ENCODE data around the gene CDK5R1.

The CDK5R1 gene

GRCh38 chr17:32475258-32475657 lies 11.5 kb upstream of the CDK5R1 start:
- no peak for DNase-seq

GRCh38 chr17:32477220-32477619 lies 9.6 kb upstream of the CDK5R1 start:
- no peak for DNase-seq

GRCh38 chr17:32479074-32479617 lies 7.6 kb upstream of the CDK5R1 start:
- DNase-seq, result no peak

- DNase-seq, result no peak
These were observed 5.6 kb upstream of the CDK5R1 start for GRCh38 chr17:32481193-32481592.

GRCh38 chr17:32482568-32483320 lies 4.0 kb upstream of the CDK5R1 start:
- no peak for DNase-seq

GRCh38 chr17:32483451-32484019 lies 3.3 kb upstream of the CDK5R1 start:
- DNase-seq, result peak; percentile 40

- no peak for DNase-seq
These were observed 2.7 kb upstream of the CDK5R1 start for GRCh38 chr17:32484041-32484461.

GRCh38 chr17:32484628-32485027 lies 2.2 kb upstream of the CDK5R1 start:
- no peak for DNase-seq

- no peak for DNase-seq
These were observed 1.3 kb upstream of the CDK5R1 start for GRCh38 chr17:32485261-32486110.

- peak; percentile 76 for DNase-seq
These were observed 587 bp upstream of the CDK5R1 start for GRCh38 chr17:32486111-32486700.

- DNase-seq, result peak; percentile 7
These were observed 832 bp downstream of the CDK5R1 start for GRCh38 chr17:32487473-32488176.

GRCh38 chr17:32488177-32488542 lies 1.4 kb downstream of the CDK5R1 start:
- no peak for DNase-seq

- no peak for DNase-seq
These were observed 1.9 kb downstream of the CDK5R1 start for GRCh38 chr17:32488604-32489180.

GRCh38 chr17:32489320-32490100 lies 2.7 kb downstream of the CDK5R1 start:
- no peak for DNase-seq

GRCh38 chr17:32490101-32490482 lies 3.3 kb downstream of the CDK5R1 start:
- no peak for DNase-seq

- no peak for DNase-seq
These were observed 4.8 kb downstream of the CDK5R1 start for GRCh38 chr17:32491371-32492263.

GRCh38 chr17:32492264-32492589 lies 5.4 kb downstream of the CDK5R1 start:
- DNase-seq, result no peak

GRCh38 chr17:32492648-32493289 lies 6.0 kb downstream of the CDK5R1 start:
- peak; percentile 37 for DNase-seq

- no peak for DNase-seq
These were observed 6.8 kb downstream of the CDK5R1 start for GRCh38 chr17:32493571-32493970.

GRCh38 chr17:32493976-32494513 lies 7.3 kb downstream of the CDK5R1 start:
- no peak for DNase-seq

Measured in suppressor macrophage treated with lipopolysaccharide for 4 hours (primary cell).